SK-N-MC (cell line): ENCODE data around the gene RETREG2.

Experiments used
- EZH2 ChIP-seq: fragments of 200-600 bp; sonication (generic); IDR thresholded peaks from one replicate; pipeline ENCODE4 v1.6.1; 2017; ENCODE audit warnings: antibody characterized with exemption
- POLR2AphosphoS5 ChIP-seq: IDR thresholded peaks from 2 replicates; pipeline ENCODE4 v1.6.1; 2012; ENCODE audit warnings: mild to moderate bottlenecking, low read depth, low read length, borderline replicate concordance

DNA sequence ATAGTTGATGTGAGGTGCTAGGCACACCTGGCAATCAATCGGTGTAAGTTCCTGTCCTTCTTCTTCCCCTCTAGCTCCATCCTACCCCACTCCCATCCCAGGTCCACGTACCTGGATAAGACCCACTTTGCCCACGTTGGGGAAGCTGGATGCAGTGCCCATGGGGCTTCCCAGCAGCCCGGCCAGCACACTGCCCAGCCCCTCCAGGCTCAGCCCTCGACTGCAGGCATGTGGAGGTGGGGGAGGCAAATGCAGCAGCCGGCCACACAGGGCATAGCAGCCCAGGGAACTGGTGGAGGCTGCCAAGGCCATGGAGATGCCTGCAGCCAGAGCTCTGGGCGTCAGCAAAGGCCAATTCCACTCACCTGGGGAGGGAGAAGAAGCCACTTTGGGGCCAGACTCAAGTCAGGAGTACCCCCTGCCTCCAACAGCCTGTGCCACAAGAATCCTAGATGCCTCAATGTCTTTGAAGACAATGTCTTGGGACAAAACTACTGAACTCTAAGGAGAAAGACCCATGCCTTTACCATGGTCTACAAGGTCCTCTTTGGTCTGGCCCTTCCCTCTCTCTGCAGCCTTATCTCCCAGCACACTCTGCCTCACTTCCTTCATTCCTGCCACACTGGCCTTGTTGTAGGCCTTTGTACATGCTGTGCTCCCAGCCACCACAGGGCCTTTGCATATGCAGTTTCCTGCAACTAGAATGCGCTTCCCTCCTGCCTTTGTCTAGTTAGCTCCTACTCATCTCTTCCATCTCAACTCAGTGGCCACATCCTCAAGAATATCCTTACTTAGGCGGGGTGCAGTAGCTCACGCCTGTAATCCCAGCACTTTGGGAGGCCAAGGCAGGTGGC lies 12.8 kb upstream of the RETREG2 start:
- no peak for TF ChIP-seq EZH2
- no peak for TF ChIP-seq POLR2AphosphoS5
